AML-193 (cell line): ENCODE results near the gene TRIM31.

Experiments
- DNase-seq, 2 experiments: peaks; one replicate each; lab custom pipeline; 2025; lab: John Stamatoyannopoulos, UW

Gene TRIM31

GRCh38 chr6:30075790-30076732 is 36.8 kb downstream of the TRIM31 start:
- DNase-seq = no peak

DNA sequence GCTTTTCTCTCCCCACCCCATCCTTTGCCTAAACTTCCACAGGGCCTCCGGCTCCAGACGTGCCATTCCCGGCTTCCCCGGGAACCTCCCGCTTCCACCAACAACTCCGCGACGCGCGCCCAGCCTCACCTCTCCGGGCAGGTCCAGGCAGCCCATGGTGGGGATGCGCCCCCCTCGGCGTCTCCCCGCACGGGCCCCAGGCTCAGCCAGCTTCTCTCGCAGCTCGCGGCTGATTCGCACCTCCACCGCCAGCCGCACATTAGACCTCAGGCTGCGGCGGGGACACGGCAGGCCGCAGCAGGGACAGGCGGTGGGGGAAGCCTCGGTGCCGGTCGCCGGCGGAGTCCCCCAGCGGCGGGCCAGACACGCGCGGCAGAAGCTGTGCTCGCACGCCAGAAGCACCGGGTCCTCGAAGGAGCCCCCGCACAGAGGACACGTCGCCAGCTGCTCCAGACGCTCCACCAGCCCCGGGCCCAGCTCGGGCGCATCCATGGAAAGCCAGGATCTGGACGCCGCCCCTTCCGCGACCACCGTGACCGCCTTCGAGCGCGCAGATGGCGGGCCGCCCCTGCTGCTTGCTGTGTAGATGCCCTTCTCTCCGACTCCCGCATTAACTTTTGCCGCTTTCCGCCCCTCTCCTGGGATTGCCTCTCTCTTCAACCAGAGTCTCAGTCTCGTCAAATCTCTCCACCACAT is 37.6 kb downstream of the TRIM31 start, which contains the start of gene RNF39:
Gene RNF39 (minus strand): TSS at position 676 of the 696 bp plus-strand sequence. CDS start 184 bp downstream, at position 492.
- no peak for DNase-seq

DNA sequence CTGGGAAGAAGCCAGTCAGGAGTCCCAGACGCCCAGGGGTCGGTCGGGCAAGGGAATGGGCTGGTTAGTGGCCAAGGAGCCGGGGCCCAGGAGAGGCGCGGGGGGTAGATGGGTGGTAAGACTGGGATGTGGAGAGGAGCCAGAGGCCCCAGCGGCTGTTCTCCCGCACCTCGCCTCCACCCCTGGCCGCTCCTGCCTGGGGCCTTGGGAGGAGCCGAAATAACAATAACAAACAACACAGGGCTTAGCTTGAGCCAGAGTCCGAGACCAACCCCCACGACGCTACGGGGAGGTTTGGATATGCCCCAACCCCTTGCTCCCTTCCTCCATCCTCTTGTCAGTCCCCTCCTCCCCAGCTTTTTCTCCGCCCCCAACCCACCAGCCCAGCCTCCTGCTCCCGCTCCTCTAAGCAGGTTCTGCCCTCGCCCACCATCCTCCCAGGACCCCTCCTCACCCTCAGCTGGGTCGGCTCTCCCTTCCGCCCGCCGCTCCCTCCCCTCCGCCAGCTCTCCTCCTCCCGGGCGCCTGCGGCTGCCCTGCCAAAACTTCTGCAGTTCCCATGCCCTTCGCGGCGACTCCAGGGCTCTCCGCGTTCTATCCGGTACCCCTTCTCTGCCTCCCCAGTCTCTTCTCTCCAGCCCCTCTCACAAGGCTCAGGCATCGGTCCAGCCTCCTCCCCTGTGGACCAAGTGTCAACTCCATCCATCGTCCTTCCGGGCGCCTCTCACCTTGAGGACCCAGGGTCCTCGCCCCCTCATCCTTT is 38.4 kb downstream of the TRIM31 start:
- no peak for DNase-seq

DNA sequence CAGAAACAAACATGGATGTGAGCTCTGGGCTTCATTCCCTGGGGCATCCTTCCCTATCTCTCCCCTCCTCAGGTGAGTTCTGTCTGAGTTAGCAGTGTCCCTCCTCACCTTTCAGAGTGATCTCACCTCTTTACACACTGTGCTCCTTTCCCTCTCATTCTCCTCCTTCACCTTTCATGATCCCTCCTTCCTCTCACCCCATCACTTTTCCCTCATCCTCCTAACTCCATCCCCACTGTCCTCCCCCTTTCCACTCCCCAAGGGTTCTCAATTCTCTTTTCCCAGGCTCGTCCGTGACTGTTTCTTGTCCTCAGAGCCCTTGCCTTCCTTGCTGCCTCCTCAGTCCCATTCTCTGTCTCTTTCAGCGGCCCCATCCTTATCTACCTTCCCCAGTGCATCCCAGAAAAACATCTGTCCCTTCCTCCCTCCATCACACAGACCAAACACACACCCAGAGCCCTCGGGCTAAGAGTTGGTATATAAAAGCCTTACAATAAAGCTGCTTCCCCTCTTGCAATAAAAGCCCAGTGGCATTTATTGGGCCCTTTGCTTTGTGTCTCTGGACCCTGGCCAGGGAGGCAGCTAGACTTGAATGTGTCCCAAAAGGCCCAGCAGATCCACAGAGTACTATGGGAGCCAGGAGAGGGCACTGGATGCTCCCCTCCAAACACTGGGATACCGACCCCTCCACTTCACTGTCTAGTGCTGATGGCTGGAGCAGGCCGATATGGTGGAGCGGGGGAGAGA is 39.2 kb downstream of the TRIM31 start:
- DNase-seq = no peak

GRCh38 chr6:30071858-30072257 is 41.0 kb downstream of the TRIM31 start:
- no peak for DNase-seq

DNA sequence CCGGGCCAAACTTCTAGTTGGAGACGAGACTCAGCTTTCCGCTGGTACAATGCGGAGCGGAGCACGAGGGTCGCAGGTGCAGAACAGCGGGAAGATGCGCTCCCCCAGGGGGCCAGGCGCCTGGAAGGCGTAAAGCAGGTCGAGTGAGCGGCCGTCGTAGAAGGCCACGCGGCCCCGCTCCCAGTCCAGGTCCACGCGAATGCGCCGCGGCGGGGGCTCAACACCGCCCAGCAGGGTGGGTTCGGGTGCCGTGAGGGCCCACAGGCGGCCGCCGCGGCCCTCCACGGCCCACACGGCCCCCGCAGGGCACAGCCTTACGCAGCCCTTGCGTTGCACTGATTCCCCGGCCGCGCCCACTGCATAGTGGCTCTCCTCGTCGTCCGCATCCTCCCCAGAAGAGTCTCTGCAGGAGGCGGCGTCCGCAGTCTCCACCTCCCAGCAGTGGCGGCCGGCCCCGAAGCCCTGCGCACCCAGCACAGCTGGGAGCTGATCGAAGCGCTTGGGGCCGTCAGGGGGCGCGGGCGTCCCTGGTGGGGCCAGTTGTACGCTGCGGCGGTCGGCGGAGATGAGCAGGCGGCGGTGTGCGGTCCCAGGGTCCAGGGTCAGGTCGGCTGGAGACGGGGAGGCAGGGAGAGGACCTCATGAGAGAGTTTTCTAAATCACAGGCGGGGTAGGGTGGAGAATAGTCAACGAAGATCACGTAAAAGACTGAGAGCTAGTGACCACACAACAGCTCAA is 41.6 kb downstream of the TRIM31 start:
- DNase-seq = no peak

GRCh38 chr6:30067460-30068139 is 45.3 kb downstream of the TRIM31 start:
- DNase-seq = no peak

DNA sequence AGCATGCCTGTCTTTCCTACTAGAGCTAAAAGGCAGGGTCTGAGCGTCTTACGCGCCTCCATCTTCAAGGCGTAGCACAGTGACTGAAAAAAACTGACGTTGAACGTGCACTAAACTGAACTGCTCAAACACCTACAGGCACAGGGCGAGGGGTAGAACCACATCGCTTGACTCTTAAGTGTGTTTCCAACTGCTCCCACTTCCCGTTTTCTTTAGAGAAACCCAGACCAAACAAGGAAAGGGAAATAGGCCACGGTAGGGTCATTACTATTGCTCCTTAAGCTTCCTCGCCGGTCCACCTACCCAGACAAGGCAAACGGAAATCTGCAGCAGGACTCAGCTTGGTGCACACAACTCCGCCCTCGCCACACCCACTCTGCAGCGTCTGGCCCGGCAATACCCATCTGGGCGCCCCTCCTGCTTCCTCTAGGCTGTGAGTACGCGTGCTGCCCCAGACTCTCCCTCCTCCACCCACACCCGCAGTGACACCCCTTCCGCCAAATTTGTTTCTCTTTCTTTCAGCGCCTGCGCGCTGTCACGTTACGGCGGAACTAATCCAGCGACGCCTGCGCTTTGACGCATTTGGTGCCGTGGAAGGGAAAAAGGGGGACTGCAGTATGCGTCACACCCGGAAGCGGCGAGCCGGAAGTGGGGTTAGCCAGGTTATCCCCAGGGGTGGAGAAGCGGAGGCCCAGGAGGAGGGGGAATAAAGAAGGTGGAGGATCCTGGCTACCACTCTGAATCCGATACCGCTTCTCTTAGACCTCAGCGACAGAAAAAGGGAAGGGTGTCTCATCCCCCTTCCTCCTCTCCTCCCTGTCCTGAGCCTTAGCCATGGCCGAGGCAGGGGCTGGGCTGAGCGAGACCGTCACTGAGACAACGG is 46.1 kb downstream of the TRIM31 start, which contains the start of gene PPP1R11:
Gene PPP1R11 (plus strand): TSS at position 622 of the 883 bp plus-strand sequence. CDS start 213 bp downstream, at position 835.
- DNase-seq = peak; percentile 100

DNA sequence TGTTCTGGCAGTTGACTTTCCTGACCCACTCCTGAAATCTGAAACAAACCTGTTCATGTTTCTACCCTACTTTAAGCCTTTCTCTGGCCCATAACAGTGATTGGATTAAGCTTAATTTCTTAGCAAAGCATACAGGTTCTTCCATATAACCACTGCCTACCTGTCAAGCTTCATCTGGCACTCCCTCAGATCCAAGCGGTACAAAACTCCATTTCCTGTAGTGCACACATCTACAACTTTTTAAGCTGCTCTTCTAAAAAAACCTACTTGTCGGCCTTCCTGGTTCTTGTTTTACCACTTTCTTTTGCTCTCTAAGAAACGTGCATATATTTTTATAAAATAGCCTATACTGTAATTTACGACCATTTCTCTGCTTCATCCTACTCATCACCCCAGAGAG is 46.8 kb downstream of the TRIM31 start:
- no peak for DNase-seq

- DNase-seq = no peak
These were observed 49.6 kb downstream of the TRIM31 start for GRCh38 chr6:30063315-30063714.

- DNase-seq = no peak
These were observed 50.3 kb downstream of the TRIM31 start for GRCh38 chr6:30062471-30063178.

GRCh38 chr6:30061858-30062458 is 50.9 kb downstream of the TRIM31 start:
- DNase-seq = peak in 1 of 2 experiments; percentile 28

DNA sequence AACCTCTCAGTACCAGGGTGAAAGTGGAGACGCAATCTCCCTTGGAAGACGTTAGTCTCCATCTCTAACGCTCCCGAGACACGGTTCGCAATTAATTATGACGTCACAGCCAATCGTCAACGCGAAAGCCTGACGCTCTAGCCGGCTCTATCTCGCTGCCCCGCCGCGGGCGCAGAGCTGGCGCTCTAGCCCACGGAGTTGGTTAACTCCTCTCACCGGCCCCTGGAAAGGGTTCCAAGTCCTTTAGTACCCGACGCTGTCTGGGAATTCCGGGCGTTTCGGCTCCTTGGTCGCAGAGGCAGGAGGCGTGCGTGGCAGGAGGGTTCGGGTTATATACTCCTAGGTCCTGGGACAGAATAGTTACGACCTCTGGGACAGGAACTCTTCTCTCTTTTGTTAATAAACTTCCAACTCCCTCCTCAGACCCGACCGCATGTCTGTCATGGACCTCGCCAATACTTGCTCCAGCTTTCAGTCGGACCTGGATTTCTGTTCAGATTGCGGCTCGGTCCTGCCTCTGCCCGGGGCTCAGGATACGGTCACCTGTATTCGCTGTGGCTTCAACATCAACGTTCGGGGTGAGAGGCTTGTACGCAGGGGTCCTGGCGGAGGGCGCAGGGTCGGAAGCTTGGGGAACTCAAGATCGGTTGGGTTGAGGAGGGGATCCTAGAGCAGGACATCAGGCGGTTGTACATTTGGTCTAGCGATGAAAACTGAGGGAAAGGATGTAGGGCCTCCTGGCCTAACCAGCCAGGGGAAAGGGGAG is 51.6 kb downstream of the TRIM31 start, which contains the start of gene POLR1H:
Gene POLR1H (plus strand): TSS at position 174 of the 766 bp plus-strand sequence. CDS start 260 bp downstream, at position 434.
- peak; percentile 95 to 96 for DNase-seq

DNA sequence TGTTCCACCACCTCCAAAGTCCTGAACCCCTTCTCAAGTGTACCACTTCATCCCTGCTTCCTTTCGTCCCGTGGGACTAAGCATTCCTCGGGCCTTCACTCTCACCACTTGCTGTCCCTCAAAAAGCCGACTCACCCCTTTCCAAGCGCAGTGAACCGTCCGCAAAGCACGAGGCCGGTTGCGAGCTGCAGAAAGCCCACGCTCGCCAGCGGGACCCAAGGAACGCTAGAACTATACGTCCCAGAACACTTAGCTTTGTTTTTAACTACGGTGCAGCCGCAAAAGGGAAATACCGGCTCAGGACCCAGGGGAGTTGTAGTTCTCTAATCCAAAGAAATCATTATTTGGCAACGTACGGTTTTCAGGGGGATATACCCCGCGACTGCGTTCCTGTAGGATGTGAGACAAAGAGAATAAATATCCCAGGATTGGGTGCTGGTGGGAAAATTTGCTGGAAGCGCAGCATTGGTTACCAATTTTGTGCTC is 52.2 kb downstream of the TRIM31 start:
- DNase-seq = peak in 1 of 2 experiments; percentile 48

DNA sequence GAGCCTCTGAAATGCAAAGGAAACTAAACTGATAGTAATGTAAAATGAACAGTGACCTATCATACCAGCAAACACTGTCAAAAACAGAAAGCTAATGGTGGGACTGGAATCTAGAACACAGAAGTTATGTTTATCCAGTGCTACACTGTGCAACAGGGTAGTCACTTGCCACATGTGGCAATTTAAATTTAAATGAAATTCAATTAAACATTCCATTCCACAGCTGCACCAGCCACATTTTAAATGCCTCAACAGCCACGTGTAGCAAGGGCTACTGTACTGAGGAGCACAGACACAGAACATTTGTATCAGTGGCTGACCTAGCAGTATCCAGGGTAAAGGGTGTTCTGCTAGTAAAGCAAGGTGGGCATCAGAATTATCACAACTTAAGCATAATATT is 57.4 kb downstream of the TRIM31 start:
- DNase-seq = no peak

DNA sequence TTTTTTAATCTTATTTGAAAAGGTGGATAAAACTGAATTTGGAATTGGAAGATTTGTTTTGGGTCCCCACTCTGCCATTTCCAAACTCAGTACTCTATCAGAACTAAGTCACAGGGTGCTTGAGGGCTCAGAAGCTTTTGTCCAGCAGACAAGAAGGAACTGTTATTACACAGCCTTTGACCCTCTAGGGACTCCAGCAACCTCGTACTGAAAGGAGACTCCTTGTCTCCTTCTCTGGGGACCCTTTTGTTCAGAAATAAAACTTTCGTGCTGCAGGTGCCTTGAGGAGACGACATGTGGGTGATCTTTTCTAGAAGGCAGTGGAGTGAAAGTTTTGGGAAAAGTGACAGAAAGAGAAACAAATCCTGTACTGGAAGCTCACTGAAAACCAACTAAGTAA is 59.2 kb downstream of the TRIM31 start:
- no peak for DNase-seq
